Parathyroid adenoma (tissue), 2 donors: ENCODE data around the gene BMP8A.
"Not testable (repeated sequence)": the region's sequence is repeated elsewhere in the genome, so short reads cannot be mapped to it uniquely, and the experiment has no call there.

Source experiments
- H2AFZ ChIP-seq: fragments of 300-600 bp; sonication (generic); one replicate; pipeline ENCODE4 v1.7.0; 2017; ENCODE audit warnings: antibody characterized with exemption, mild to moderate bottlenecking
- H3K27ac ChIP-seq: fragments of 300-600 bp; sonication (generic); one replicate; pipeline ENCODE4 v1.7.0; 2017
- H3K27me3 ChIP-seq: fragments of 300-600 bp; sonication (generic); one replicate; pipeline ENCODE4 v1.7.0; 2017; ENCODE audit warnings: low read length; ENCODE audit not compliant: control insufficient read depth, insufficient read depth
- H3K36me3 ChIP-seq: fragments of 300-600 bp; sonication (generic); one replicate; pipeline ENCODE4 v1.7.0; 2017; ENCODE audit warnings: low read length; ENCODE audit not compliant: control insufficient read depth, insufficient read depth
- H3K4me1 ChIP-seq: fragments of 300-600 bp; sonication (generic); one replicate; pipeline ENCODE4 v1.7.0; 2017; ENCODE audit warnings: control low read depth
- H3K4me2 ChIP-seq: fragments of 300-600 bp; sonication (generic); one replicate; pipeline ENCODE4 v1.7.0; 2017; ENCODE audit warnings: low read length
- H3K4me3 ChIP-seq: fragments of 300-600 bp; sonication (generic); one replicate; pipeline ENCODE4 v1.7.0; 2017; ENCODE audit warnings: low read depth, low read length
- H3K79me2 ChIP-seq: fragments of 300-600 bp; sonication (generic); one replicate; pipeline ENCODE4 v1.7.0; 2017; ENCODE audit warnings: control low read depth
- H3K9ac ChIP-seq: fragments of 300-600 bp; sonication (generic); one replicate; pipeline ENCODE4 v1.7.0; 2017; ENCODE audit warnings: mild to moderate bottlenecking
- H3K9me3 ChIP-seq: fragments of 300-600 bp; sonication (generic); one replicate; pipeline ENCODE4 v1.7.0; 2017; ENCODE audit warnings: low read length; ENCODE audit not compliant: control insufficient read depth
- TF ChIP-seq, protein P1 (sequence below): fragments of 300-600 bp; sonication (generic); IDR thresholded peaks from one replicate; pipeline ENCODE4 v1.7.0; 2017; ENCODE audit warnings: antibody characterized with exemption, mild to moderate bottlenecking
- donor health status: primary hyperparathyroidism.

Gene BMP8A

DNA sequence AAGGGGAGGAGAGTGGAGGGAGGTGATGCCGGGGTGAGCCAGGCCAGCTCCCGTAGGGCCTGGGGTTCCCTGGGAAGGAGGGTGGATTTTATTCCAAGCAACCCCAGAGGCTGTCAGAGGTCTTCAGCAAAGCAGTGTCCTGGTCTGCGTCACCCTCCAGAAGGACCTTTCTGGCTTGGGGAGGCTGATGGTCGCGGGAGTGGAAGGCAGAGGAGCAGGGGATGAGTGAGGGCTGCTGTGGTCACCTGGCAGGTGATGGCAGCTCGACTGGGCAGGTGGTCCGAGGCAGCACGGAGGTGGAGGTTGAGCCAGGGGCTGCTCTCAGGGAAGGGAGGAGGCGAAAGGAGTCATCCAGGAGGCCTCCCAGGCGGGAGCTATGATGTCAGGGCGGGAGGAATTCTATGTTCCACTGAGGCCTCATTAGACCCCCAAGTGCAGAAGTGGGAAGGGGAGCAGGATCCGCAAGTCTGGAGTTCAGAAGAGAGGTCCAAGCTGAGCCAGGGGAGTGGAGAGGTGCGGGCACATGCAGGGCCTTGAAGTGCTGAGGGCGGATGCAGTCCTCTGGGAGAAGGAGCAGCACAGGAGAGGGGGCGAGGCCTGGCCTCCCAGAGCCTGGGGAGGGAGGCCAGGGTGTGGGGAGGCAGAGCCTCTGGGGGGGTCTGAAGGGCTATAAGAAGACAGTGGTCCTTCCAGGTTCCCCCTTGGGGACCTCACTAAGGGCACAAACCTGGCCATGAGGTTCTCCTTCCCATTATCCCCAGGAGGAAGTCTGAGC, 33.3 kb downstream of the BMP8A start:
- H3K4me3 ChIP-seq = no peak overlapping the region

DNA sequence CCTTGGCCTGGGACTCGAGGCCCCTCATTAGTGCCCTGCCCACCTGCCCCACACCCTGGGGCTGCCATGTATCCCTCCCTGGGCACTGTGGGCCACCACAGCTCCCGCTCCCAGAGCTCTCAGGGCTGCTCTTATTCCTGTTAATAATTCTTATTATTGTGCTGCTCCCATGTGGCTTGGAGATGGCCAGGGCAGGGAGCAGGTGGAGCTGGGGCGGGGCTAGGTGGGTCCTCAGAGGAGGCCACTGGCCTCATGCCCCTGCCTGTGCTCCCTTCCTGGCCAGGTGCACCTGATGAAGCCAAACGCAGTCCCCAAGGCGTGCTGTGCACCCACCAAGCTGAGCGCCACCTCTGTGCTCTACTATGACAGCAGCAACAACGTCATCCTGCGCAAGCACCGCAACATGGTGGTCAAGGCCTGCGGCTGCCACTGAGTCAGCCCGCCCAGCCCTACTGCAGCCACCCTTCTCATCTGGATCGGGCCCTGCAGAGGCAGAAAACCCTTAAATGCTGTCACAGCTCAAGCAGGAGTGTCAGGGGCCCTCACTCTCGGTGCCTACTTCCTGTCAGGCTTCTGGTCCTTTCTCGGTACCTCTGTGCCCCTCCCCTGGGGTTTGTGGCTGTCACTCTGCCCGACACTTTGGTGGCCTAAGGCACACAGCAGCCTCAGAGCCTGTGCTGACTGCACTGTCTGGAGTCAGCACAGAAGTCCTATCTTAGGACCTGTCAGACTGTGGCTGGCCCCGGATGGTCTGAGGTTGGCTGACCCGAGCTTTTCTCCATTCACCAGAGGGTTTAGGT, 34.1 kb downstream of the BMP8A start:
- H3K4me1 ChIP-seq = no peaks in the 10 kb centered on the region
- no peak overlapping the region for H3K27ac ChIP-seq
- no peaks in the 10 kb centered on the region for H3K79me2 ChIP-seq
- no peak overlapping the region for H3K4me2 ChIP-seq
- H2AFZ ChIP-seq = no peak overlapping the region
- H3K36me3 ChIP-seq = no peaks in the 10 kb centered on the region
- H3K9ac ChIP-seq = no peak overlapping the region
- no peak overlapping the region for H3K4me3 ChIP-seq
- TF ChIP-seq, protein P1, sequence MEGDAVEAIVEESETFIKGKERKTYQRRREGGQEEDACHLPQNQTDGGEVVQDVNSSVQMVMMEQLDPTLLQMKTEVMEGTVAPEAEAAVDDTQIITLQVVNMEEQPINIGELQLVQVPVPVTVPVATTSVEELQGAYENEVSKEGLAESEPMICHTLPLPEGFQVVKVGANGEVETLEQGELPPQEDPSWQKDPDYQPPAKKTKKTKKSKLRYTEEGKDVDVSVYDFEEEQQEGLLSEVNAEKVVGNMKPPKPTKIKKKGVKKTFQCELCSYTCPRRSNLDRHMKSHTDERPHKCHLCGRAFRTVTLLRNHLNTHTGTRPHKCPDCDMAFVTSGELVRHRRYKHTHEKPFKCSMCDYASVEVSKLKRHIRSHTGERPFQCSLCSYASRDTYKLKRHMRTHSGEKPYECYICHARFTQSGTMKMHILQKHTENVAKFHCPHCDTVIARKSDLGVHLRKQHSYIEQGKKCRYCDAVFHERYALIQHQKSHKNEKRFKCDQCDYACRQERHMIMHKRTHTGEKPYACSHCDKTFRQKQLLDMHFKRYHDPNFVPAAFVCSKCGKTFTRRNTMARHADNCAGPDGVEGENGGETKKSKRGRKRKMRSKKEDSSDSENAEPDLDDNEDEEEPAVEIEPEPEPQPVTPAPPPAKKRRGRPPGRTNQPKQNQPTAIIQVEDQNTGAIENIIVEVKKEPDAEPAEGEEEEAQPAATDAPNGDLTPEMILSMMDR = no peak
- no peaks in the 10 kb centered on the region for H3K9me3 ChIP-seq
- H3K27me3 ChIP-seq = peaks cover 6% of the 10 kb centered on the region

More for the DNA sequence above, 33.3 kb downstream of the BMP8A start:
- Histone ChIP-seq H2AFZ (no peak overlapping the region), H3K79me2 (no peaks in the 10 kb centered on the region), H3K27me3 (peaks cover 6% of the 10 kb centered on the region), H3K27ac (no peak overlapping the region), H3K4me1 (no peaks in the 10 kb centered on the region), H3K9ac (no peak overlapping the region), H3K9me3 (no peaks in the 10 kb centered on the region), H3K36me3 (no peaks in the 10 kb centered on the region), H3K4me2 (no peak overlapping the region)
- TF ChIP-seq, protein P1 = no peak

DNA sequence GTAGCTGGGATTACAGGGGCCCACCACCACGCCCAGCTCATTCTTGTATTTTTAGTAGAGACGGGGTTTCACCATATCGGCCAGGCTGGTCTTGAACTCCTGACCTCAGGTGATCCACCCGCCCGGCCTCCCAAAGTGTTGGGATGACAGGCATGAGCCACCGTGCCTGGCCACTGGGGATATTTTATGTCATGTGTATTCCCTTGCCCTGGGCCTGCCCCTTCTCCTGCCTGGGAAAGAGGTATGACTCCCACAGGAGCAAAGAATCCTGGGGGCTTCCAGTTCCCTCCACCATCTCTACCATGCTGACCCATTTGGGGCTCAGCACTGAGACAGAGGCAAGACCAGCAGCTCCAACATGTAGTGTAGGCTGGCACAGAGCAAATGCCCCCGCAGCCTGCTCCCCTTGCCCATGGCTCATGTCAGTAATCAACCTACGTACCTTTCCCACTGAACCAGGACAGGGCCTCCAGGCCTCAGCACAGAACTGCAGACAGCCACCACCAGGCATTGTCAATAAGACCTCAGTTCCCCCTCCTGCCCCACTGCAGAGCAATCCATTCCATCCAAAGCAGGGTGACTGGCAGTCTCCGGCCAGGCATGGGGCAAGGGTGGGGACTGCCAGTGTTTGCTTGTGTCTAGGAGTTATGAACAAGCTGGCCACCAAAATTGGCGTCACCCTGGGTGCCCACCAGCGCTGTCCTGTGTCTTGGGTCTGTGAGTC, 35.2 kb downstream of the BMP8A start:
- no peaks in the 10 kb centered on the region for H3K9me3 ChIP-seq
- H3K9ac ChIP-seq = no peak overlapping the region
- H3K4me3 ChIP-seq = no peak overlapping the region
- no peaks in the 10 kb centered on the region for H3K36me3 ChIP-seq
- H3K27me3 ChIP-seq = peaks cover 6% of the 10 kb centered on the region
- no peak overlapping the region for H2AFZ ChIP-seq
- H3K79me2 ChIP-seq = no peaks in the 10 kb centered on the region
- H3K4me2 ChIP-seq = no peak overlapping the region
- H3K4me1 ChIP-seq = no peaks in the 10 kb centered on the region
- TF ChIP-seq, protein P1 = no peak
- H3K27ac ChIP-seq = no peak overlapping the region

DNA sequence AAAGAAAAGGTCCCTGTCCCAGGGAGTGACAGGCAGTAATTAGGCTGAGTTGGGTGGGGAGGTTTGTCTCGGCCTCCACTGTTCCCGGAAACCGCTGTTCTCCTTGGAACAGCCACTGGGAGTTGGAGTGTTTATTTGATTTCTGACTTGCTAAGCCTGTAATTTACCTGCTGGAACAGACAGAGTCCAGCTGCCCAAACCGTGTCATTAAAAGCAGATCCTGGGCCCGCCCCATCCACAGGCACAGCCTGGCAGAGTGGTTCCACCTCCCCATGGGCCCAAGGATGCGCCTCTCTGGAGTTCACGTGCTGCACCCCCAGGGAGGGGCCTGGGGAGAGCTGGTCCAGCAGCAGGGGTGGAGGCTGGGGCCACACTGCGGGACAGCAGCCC, 35.7 kb downstream of the BMP8A start:
- H3K79me2 ChIP-seq, H3K9me3 ChIP-seq, H3K27me3 ChIP-seq, H3K4me2 ChIP-seq, H3K4me3 ChIP-seq, H2AFZ ChIP-seq, H3K9ac ChIP-seq, H3K4me1 ChIP-seq, H3K36me3 ChIP-seq, H3K27ac ChIP-seq: not testable (repeated sequence)

DNA sequence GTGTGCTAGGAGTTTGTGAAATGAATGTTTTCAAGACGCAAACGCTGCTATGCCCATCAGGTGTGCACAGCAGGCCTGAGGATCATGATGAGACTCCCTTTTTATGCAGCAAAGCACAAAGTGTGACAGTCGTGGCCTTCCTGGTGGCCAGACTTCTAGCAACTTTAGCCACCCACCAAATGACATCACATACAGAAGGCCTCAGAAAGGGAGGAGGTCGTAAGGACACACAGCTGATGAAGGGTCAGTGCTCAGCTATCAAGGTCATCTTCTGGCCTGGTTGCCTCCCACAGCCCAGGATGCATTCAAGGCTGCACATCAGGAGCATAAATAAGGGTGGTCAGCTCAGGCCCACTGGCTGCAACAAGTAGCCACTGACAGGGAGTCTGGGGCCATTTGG, 36.6 kb downstream of the BMP8A start:
- H3K4me2 ChIP-seq = no peak overlapping the region
- H3K27me3 ChIP-seq = peaks cover 4% of the 10 kb centered on the region
- H3K79me2 ChIP-seq = no peaks in the 10 kb centered on the region
- no peak overlapping the region for H3K9ac ChIP-seq
- H3K36me3 ChIP-seq = no peaks in the 10 kb centered on the region
- H3K4me1 ChIP-seq = no peaks in the 10 kb centered on the region
- H3K9me3 ChIP-seq = no peaks in the 10 kb centered on the region
- TF ChIP-seq, protein P1 = no peak
- no peak overlapping the region for H3K27ac ChIP-seq
- H3K4me3 ChIP-seq = no peak overlapping the region
- H2AFZ ChIP-seq = no peak overlapping the region
